Esophagus squamous epithelium (tissue), 5 donors: ENCODE measurements around the gene DGLUCY. TPM values are rescaled to one million over a fixed set of nuclear protein-coding genes. Genes with fewer than 3 reads are reported as not detected.
"Not testable (repeated sequence)": the region's sequence is repeated elsewhere in the genome, so short reads cannot be mapped to it uniquely, and the experiment has no call there.

ENCODE experiments used
- DNase-seq: peaks from one replicate; lab custom pipeline; 2025; lab: John Stamatoyannopoulos, UW
- H3K27ac ChIP-seq, 4 donors: fragments of 200-600 bp; sonication (generic); one replicate each; pipeline ENCODE4 v1.5.1; 2016 to 2019; ENCODE audit warnings: mild to moderate bottlenecking in 1 of 4
- H3K27me3 ChIP-seq, 4 donors: fragments of 200-600 bp; sonication (generic); 1 replicate in 3 of 4; 2 replicates in 1 of 4; pipeline versions ENCODE4 v1.5.1 to v1.6.0; 2017 to 2021; ENCODE audit warnings: antibody characterized with exemption in 1 of 4
- H3K36me3 ChIP-seq, 3 donors: fragments of 200-600 bp; sonication (generic); one replicate each; pipeline ENCODE4 v1.5.1; 2016 to 2019
- H3K4me1 ChIP-seq, 3 donors: fragments of 200-600 bp; sonication (generic); one replicate each; pipeline ENCODE4 v1.5.1; 2017 to 2019
- H3K4me3 ChIP-seq, 4 donors: fragments of 200-600 bp; sonication (generic); 1 replicate in 3 of 4; 2 replicates in 1 of 4; pipeline ENCODE4 v1.5.1; 2016 to 2019; ENCODE audit warnings: mild to moderate bottlenecking in 2 of 4, moderate library complexity in 1 of 4
- H3K9me3 ChIP-seq, 3 donors: fragments of 200-600 bp; sonication (generic); one replicate each; pipeline ENCODE4 v1.5.1; 2016 to 2019
- CTCF ChIP-seq, 6 experiments: fragments of 450-650 bp in 4 of 6; fragments of 200-600 bp in 2 of 6; sonication (generic) in 2 of 6; IDR thresholded peaks; one replicate each; pipeline ENCODE4 v1.5.1; 2016 to 2019; ENCODE audit warnings: antibody characterized with exemption in 6 of 6, mild to moderate bottlenecking in 4 of 6, moderate library complexity in 4 of 6
- POLR2A ChIP-seq, 4 donors: fragments of 450-650 bp; IDR thresholded peaks; one replicate each; pipeline ENCODE4 v1.6.1; 2017; ENCODE audit warnings: antibody characterized with exemption in 4 of 4, mild to moderate bottlenecking in 4 of 4, moderate library complexity in 3 of 4
- WGBS, 2 donors: methylation state at CpG; one replicate each; pipeline ENCODE4 v1.1.5; 2018; 5-methylcytosine and 5-hydroxymethylcytosine counted together
- intact Hi-C: fragments of 100-400 bp; cut with DNase I; formaldehyde crosslinking; loops from one replicate; pipeline ENCODE4 v1.15.0; 2022
- total RNA-seq, 4 donors: library from RNA; depleted of rRNA; stranded (reverse); fragments of >200 nt; gene quantifications; one replicate each; pipeline ENCODE4 v1.1.0, GENCODE V29; 2016
- donor health status: DM: yes; HTN: yes; CAD: no.

DGLUCY gene
- total RNA-seq, 4 donors from 2014 or later: 32.6 to 51.3 (median 38.9) TPM

- no peaks in the 10 kb centered on the region for H3K4me1 ChIP-seq
- no peak overlapping the region for H3K4me3 ChIP-seq
- intact Hi-C loops: no loop called here
- no peak for DNase-seq
- TF ChIP-seq POLR2A (IDR thresholded peaks at IDR 0.05): no peak
- TF ChIP-seq CTCF (IDR thresholded peaks at IDR 0.05): no peak
- no peaks in the 10 kb centered on the region for H3K9me3 ChIP-seq
- H3K36me3 ChIP-seq: peaks cover 0 to 100% (median 25%) of the 10 kb centered on the region in 3 donors
- WGBS, 2 donors: 72 to 97% methylated on average over 3 to 11 of the region's 13 CpGs
- H3K27ac ChIP-seq: no peak overlapping the region
- no peaks in the 10 kb centered on the region for H3K27me3 ChIP-seq
These were observed 73.4 kb downstream of the DGLUCY start for GRCh38 chr14:91187271-91187670.

GRCh38 chr14:91190853-91191252 lies 77.0 kb downstream of the DGLUCY start:
- Histone ChIP-seq H3K4me3 (no peak overlapping the region), H3K36me3 (peaks cover 0 to 92% (median 14%) of the 10 kb centered on the region in 3 donors), H3K4me1 (no peaks in the 10 kb centered on the region), H3K27me3 (no peaks in the 10 kb centered on the region), H3K27ac (no peak overlapping the region), H3K9me3 (no peaks in the 10 kb centered on the region)
- intact Hi-C loops: no loop called here
- TF ChIP-seq CTCF (IDR thresholded peaks at IDR 0.05) (no peak), POLR2A (IDR thresholded peaks at IDR 0.05) (no peak)
- WGBS, 2 donors: 91 to 99% methylated on average over 8 to 9 of the region's 9 CpGs
- DNase-seq: no peak

- no peak overlapping the region for H3K4me3 ChIP-seq
- intact Hi-C loops: no loop called here
- no peaks in the 10 kb centered on the region for H3K27me3 ChIP-seq
- DNase-seq: no peak
- H3K4me1 ChIP-seq: no peaks in the 10 kb centered on the region
- H3K36me3 ChIP-seq: peaks cover 0 to 92% (median 4%) of the 10 kb centered on the region in 3 donors
- TF ChIP-seq POLR2A (IDR thresholded peaks at IDR 0.05): no peak
- TF ChIP-seq CTCF (IDR thresholded peaks at IDR 0.05): no peak
- H3K27ac ChIP-seq: no peak overlapping the region
- no peaks in the 10 kb centered on the region for H3K9me3 ChIP-seq
- WGBS, 2 donors: 90 to 91% methylated on average over 11 to 12 of the region's 12 CpGs
These were observed 79.2 kb downstream of the DGLUCY start for GRCh38 chr14:91193069-91193468.

GRCh38 chr14:91195881-91196280 lies 82.0 kb downstream of the DGLUCY start:
- TF ChIP-seq CTCF (IDR thresholded peaks at IDR 0.05): no peak
- TF ChIP-seq POLR2A (IDR thresholded peaks at IDR 0.05): no peak
- Histone ChIP-seq H3K27ac (no peak overlapping the region), H3K27me3 (no peaks in the 10 kb centered on the region), H3K36me3 (peaks cover 0 to 92% (median 9%) of the 10 kb centered on the region in 3 donors), H3K4me3 (no peak overlapping the region), H3K4me1 (no peaks in the 10 kb centered on the region), H3K9me3 (peaks cover 0 to 12% (median 9%) of the 10 kb centered on the region in 3 donors)
- no peak for DNase-seq
- intact Hi-C loops: no loop called here
- WGBS, 2 donors: 90 to 93% methylated on average over 10 of the region's 10 CpGs

- Histone ChIP-seq H3K27ac (no peak overlapping the region), H3K27me3 (no peaks in the 10 kb centered on the region), H3K9me3 (peaks cover 0 to 18% (median 13%) of the 10 kb centered on the region in 3 donors), H3K36me3 (peaks cover 0 to 91% (median 16%) of the 10 kb centered on the region in 3 donors), H3K4me3 (no peak overlapping the region), H3K4me1 (peaks cover 0 to 17% (median 15%) of the 10 kb centered on the region in 3 donors)
- DNase-seq: no peak
- intact Hi-C loops: no loop called here
- TF ChIP-seq POLR2A (IDR thresholded peaks at IDR 0.05) (no peak), CTCF (IDR thresholded peaks at IDR 0.05) (no peak)
These were observed 83.8 kb downstream of the DGLUCY start for GRCh38 chr14:91197631-91198030.

DNA sequence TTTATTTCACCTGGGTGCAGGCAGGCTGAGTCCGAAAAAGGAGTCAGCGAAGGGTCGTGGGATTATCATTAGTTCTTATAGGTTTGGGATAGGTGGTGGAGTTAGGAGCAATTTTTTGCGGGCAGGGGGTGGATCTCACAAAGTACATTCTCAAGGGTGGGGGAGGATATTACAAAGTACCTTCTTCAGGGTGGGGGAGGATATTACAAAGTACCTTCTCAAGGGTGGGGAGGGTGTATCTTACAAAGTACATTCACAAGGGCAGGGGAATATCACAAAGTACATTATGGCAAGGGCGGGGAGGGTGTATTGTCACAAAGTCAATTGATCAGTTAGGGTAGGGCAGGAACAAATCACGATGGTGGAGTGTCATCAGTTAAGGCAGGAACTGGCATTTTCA lies 86.9 kb downstream of the DGLUCY start:
- peaks cover 0 to 99% (median 12%) of the 10 kb centered on the region in 3 donors for H3K36me3 ChIP-seq
- H3K27ac ChIP-seq, H3K4me3 ChIP-seq, H3K27me3 ChIP-seq, DNase-seq, intact Hi-C loops: not testable (repeated sequence)
- WGBS, 2 donors: 86 to 95% methylated on average over 5 to 6 of the region's 6 CpGs
- H3K9me3 ChIP-seq: peaks cover 0 to 18% (median 13%) of the 10 kb centered on the region in 3 donors
- peaks cover 0 to 23% (median 21%) of the 10 kb centered on the region in 3 donors for H3K4me1 ChIP-seq
